K562 (cell line): ENCODE data around the gene CD160. TPM values are rescaled to one million over a fixed set of nuclear protein-coding genes. Genes with fewer than 3 reads are reported as not detected.

Source experiments
- ATAC-seq: fragments of 200-7000 bp; cut with Tn5 transposase; 3 replicates; pipeline ENCODE4 v1.9.1; 2020; ENCODE audit warnings: moderate library complexity
- BruUV-seq: library from RNA; stranded (reverse); fragments of 400-500 nt; replicated peaks from 2 replicates; lab custom pipeline; 2021; lab: Mats Ljungman, UMichigan
- CTCF ChIA-PET: fragments of 300-600 bp; formaldehyde crosslinking; extraction: SDS; loops from one replicate; lab custom pipeline; 2021; ENCODE audit warnings: low intra/inter-chr PET ratio; lab: Yijun Ruan, JAX
- POLR2A ChIA-PET: fragments of 300-600, 350-650 bp; sonication (Branson Sonifier 250); formaldehyde crosslinking; extraction: SDS; loops from one replicate; lab custom pipeline; 2021; ENCODE audit warnings: antibody characterized with exemption, inconsistent platforms; lab: Yijun Ruan, JAX
- DNase-seq, 4 experiments: peaks; one replicate each; pipeline versions ENCODE4 v3.0.0 to v3.0.0-alpha.2; 2011 to 2018; ENCODE audit warnings: low spot score in 3 of 4, mixed read lengths in 3 of 4; ENCODE audit errors: extremely low read depth in 1 of 4
- FAIRE-seq: peaks from 2 replicates; lab custom pipeline; 2011; peaks lifted over from hg19 to GRCh38; lab: Jason Lieb, UNC
- H2AFZ ChIP-seq: 2 replicates; pipeline ENCODE4 v1.6.0; 2011; ENCODE audit warnings: low read depth, low read length, control low read depth, inconsistent platforms
- H3K27ac ChIP-seq: fragments of 200-600 bp; 3 replicates; pipeline ENCODE4 v1.8.0; 2011; ENCODE audit warnings: low read depth, mild to moderate bottlenecking, control low read depth, inconsistent platforms, low read length, moderate library complexity, mixed read lengths; ENCODE audit errors: extremely low read depth
- H3K27me3 ChIP-seq, 2 experiments: fragments of 300-600 bp in 1 of 2; 2 replicates in 1 of 2; 3 replicates in 1 of 2; pipeline versions ENCODE4 v1.6.0 to v1.8.0; 2011; ENCODE audit warnings: inconsistent platforms in 2 of 2, low read length in 2 of 2, mild to moderate bottlenecking in 1 of 2, mixed read lengths in 1 of 2, moderate library complexity in 1 of 2; ENCODE audit not compliant: control insufficient read depth in 2 of 2, insufficient read depth in 2 of 2
- H3K36me3 ChIP-seq: fragments of 300-600 bp; 3 replicates; pipeline ENCODE4 v1.8.0; 2011; ENCODE audit warnings: mild to moderate bottlenecking, low read length, inconsistent platforms; ENCODE audit not compliant: control insufficient read depth, insufficient read depth
- H3K4me1 ChIP-seq, 2 experiments: fragments of 200-600 bp in 1 of 2; replicated peaks in 1 of 2; 2 replicates in 1 of 2; 3 replicates in 1 of 2; pipeline versions ENCODE4 v1.5.1 to v1.8.0; 2011; ENCODE audit warnings: inconsistent platforms in 2 of 2, low read length in 2 of 2, mild to moderate bottlenecking in 1 of 2, mixed read lengths in 1 of 2, moderate library complexity in 1 of 2; ENCODE audit not compliant: control insufficient read depth in 2 of 2, insufficient read depth in 2 of 2
- H3K4me2 ChIP-seq: 2 replicates; pipeline ENCODE4 v1.6.1; 2011; ENCODE audit warnings: low read length, control low read depth, inconsistent platforms, mixed read lengths; ENCODE audit not compliant: insufficient read depth
- H3K4me3 ChIP-seq: fragments of 200-600 bp; sonication (generic), shearing (Covaris generic); 2 replicates; pipeline ENCODE4 v1.5.1; 2016; ENCODE audit warnings: control low read depth, inconsistent platforms
- H3K79me2 ChIP-seq: fragments of 200-600 bp; 3 replicates; pipeline ENCODE4 v1.8.0; 2011; ENCODE audit warnings: low read length, inconsistent platforms; ENCODE audit not compliant: control insufficient read depth, insufficient read depth
- H3K9ac ChIP-seq, 2 experiments: 2 replicates each; pipeline versions ENCODE4 v1.6.0 to v1.6.1; 2011; ENCODE audit warnings: low read depth in 2 of 2, low read length in 2 of 2, control low read depth in 1 of 2, inconsistent platforms in 1 of 2, mild to moderate bottlenecking in 1 of 2, mixed read lengths in 1 of 2; ENCODE audit not compliant: insufficient read depth in 1 of 2
- H3K9me1 ChIP-seq: one replicate; pipeline ENCODE4 v1.6.0; 2011; ENCODE audit warnings: inconsistent platforms, mild to moderate bottlenecking, low read length, moderate library complexity; ENCODE audit not compliant: control insufficient read depth, insufficient read depth
- H3K9me3 ChIP-seq: replicated peaks from 2 replicates; pipeline ENCODE4 v1.5.1; 2011; ENCODE audit warnings: low read depth, low read length, inconsistent platforms; ENCODE audit not compliant: control insufficient read depth, insufficient read depth
- H4K20me1 ChIP-seq: replicated peaks from 2 replicates; pipeline ENCODE4 v1.6.1; 2011; ENCODE audit warnings: low read length, inconsistent platforms, mixed read lengths; ENCODE audit not compliant: control insufficient read depth, insufficient read depth
- HDAC2 ChIP-seq: fragments of 450-650 bp; IDR thresholded peaks from 2 replicates; pipeline ENCODE4 v1.6.1; 2016; ENCODE audit warnings: mild to moderate bottlenecking
- KDM5B ChIP-seq: fragments of 200-600 bp; sonication (generic); IDR thresholded peaks from 2 replicates; pipeline ENCODE4 v1.6.1; 2012; ENCODE audit warnings: low read depth, mild to moderate bottlenecking, moderate library complexity, low read length, control low read depth, inconsistent platforms; ENCODE audit not compliant: insufficient replicate concordance
- L3MBTL2 ChIP-seq: fragments of 450-650 bp; IDR thresholded peaks from 2 replicates; pipeline ENCODE4 v1.6.1; 2016; ENCODE audit warnings: mild to moderate bottlenecking, moderate library complexity
- NUFIP1 ChIP-seq: fragments of 450-650 bp; IDR thresholded peaks from 2 replicates; pipeline ENCODE4 v1.6.1; 2018; ENCODE audit not compliant: partially characterized antibody
- POLR2G ChIP-seq: fragments of 200-400 bp; formaldehyde crosslinking; IDR thresholded peaks from 2 replicates; pipeline ENCODE4 v1.6.1; 2017; ENCODE audit warnings: low read depth, mild to moderate bottlenecking, antibody characterized with exemption, low read length, moderate library complexity
- POU5F1 ChIP-seq: fragments of 150-350 bp; IDR thresholded peaks from 2 replicates; pipeline ENCODE4 v1.6.1; 2014; ENCODE audit warnings: borderline replicate concordance, low read length, low read depth, mild to moderate bottlenecking; ENCODE audit not compliant: partially characterized antibody
- ZNF224 ChIP-seq: sonication (generic); formaldehyde crosslinking; IDR thresholded peaks from 2 replicates; pipeline ENCODE4 v1.8.0; 2022; ENCODE audit warnings: mild to moderate bottlenecking, missing genetic modification reagents
- WGBS: fragments of 100-300 bp; shearing (Covaris generic); methylation state at CpG from one replicate; pipeline ENCODE4 v1.1.6; 2016; ENCODE audit warnings: low coverage, mixed read lengths; ENCODE audit not compliant: insufficient coverage; ENCODE audit errors: missing lambda C conversion rate; 5-methylcytosine and 5-hydroxymethylcytosine counted together
- in situ Hi-C: fragments of 300-500 bp; cut with MboI; formaldehyde crosslinking; loops from 4 replicates; pipeline ENCODE4 v1.15.0; 2018; ENCODE audit warnings: inconsistent platforms, mixed read lengths
- intact Hi-C: fragments of 100-400 bp; cut with micrococcal nuclease; formaldehyde crosslinking; loops from 2 replicates; pipeline ENCODE4 v1.14.2; 2022
- polyA plus RNA-seq, 8 experiments: library from polyadenylated mRNA; depleted of rRNA in 4 of 8; stranded (reverse) in 5 of 8; unstranded in 3 of 8; fragments of >200 nt; fragmentation: Nextera tagmentation in 2 of 8; fragmentation: Illumina TruSeq in 1 of 8; extraction: Ambion mirVana in 2 of 8; extraction: Trizol in 1 of 8; gene quantifications; 2 replicates each; pipeline versions ENCODE4 v1.2.1 to v1.2.3, GENCODE V29; 2011 to 2014; ENCODE audit warnings: inconsistent platforms in 1 of 8, missing spikeins in 1 of 8
- total RNA-seq, 7 experiments: library from RNA; depleted of rRNA in 6 of 7; stranded (reverse); fragments of >200 nt in 6 of 7; fragmentation: Illumina TruSeq in 2 of 7; extraction: Trizol in 2 of 7; gene quantifications; 2 replicates each; pipeline versions ENCODE4 v1.2.1 to v1.2.3, GENCODE V29; 2011 to 2021; ENCODE audit warnings: low replicate concordance in 1 of 7

CD160 gene
- total and polyA plus RNA-seq, 9 of the 15 experiments (the other 6 are each of a cell fraction or from before 2014, with no cell fraction given) = 0.01 TPM; not detected in 8

DNA sequence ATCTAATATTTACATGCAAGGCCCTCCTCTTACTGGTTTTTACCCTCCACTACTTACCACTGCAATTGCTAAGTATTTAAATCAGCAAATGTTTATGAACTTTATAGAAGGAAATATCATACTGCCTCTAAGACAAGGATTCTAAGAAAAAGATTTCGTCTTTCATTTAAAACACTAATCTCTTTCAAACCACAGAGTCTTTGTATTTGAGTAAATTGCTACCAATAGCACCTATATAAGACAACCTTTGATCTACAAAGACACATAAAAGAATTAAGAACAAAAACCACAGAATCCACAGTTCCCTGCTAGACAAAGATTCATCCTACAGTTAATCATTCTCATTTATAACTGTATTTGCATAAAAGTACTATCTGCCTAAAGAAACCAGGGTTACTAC, 67.0 kb downstream of the CD160 start:
- H3K4me2 ChIP-seq = no peak overlapping the region
- DNase-seq (no peak), ATAC-seq (no peak), FAIRE-seq (no peak)
- no peaks in the 10 kb centered on the region for H4K20me1 ChIP-seq
- no peak overlapping the region for H3K27ac ChIP-seq
- no peaks in the 10 kb centered on the region for H3K27me3 ChIP-seq
- POLR2A ChIA-PET = interaction anchor here (0.7 kb wide), 1 partner anchor 11 kb away, joined by 3 read pairs; no protein-coding TSS in a partner anchor
- H3K36me3 ChIP-seq = peaks cover 18% of the 10 kb centered on the region; the same call in 2 of the 3 replicates
- in situ Hi-C loops = no loop called here
- intact Hi-C loops = no loop called here
- TF ChIP-seq NUFIP1 (no peak), HDAC2 (no peak)
- H3K9me1 ChIP-seq = no peaks in the 10 kb centered on the region
- no peak overlapping the region for H3K9ac ChIP-seq
- H3K4me1 ChIP-seq = no peaks in the 10 kb centered on the region
- 0% methylated on average over 1 of the region's 1 CpG for WGBS
- H3K4me3 ChIP-seq = no peak overlapping the region
- CTCF ChIA-PET = no interaction called here
- H3K9me3 ChIP-seq = no peaks in the 10 kb centered on the region
- BruUV-seq = no TSS peak
- no peak overlapping the region for H2AFZ ChIP-seq
- H3K79me2 ChIP-seq = no peaks in the 10 kb centered on the region

DNA sequence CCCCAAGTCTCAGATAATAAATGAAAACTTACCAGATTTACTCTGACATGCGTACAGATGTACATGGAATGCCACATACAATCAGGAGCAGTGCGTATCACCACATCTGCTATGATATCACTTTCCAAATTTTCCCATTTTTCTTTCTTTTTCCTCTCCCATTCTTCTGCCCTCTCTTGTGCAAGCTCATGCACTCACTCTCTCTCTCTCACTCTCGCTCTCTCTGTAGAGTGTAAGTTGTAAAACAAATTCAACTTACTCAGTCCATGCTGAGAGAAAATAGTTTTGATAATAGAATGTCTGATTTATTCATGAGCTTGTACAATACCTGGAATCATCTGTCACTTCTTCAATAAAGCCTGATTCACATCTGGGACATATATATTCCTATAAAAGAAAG, 69.3 kb downstream of the CD160 start:
- in situ Hi-C loops = no loop called here
- no peak for DNase-seq
- 98% methylated on average over 3 of the region's 3 CpGs for WGBS
- ATAC-seq = no peak
- H3K4me3 ChIP-seq = no peak overlapping the region
- FAIRE-seq = no peak
- no TSS peak for BruUV-seq
- H3K27ac ChIP-seq = no peak overlapping the region
- no peaks in the 10 kb centered on the region for H3K9me1 ChIP-seq
- H3K27me3 ChIP-seq = no peaks in the 10 kb centered on the region
- no peak overlapping the region for H2AFZ ChIP-seq
- no peaks in the 10 kb centered on the region for H3K4me1 ChIP-seq
- peaks cover 17% of the 10 kb centered on the region; the same call in 2 of the 3 replicates for H3K36me3 ChIP-seq
- no peak overlapping the region for H3K4me2 ChIP-seq
- POLR2A ChIA-PET = interaction anchor here (1.5 kb wide), 1 partner anchor 8 kb away, joined by 3 read pairs; no protein-coding TSS in a partner anchor
- intact Hi-C loops = no loop called here
- H4K20me1 ChIP-seq = no peaks in the 10 kb centered on the region
- no peaks in the 10 kb centered on the region for H3K79me2 ChIP-seq
- H3K9ac ChIP-seq = no peak overlapping the region
- CTCF ChIA-PET = no interaction called here
- H3K9me3 ChIP-seq = no peaks in the 10 kb centered on the region
- TF ChIP-seq L3MBTL2 (no peak), POLR2G (no peak), POU5F1 (no peak), ZNF224 (CRISPR knock-in tag) (no peak), KDM5B (no peak)
